ENCODE data around the gene ETHE1. TPM values are rescaled to one million over a fixed set of nuclear protein-coding genes. Genes with fewer than 3 reads are reported as not detected.

Gene ETHE1
- total and polyA plus RNA-seq, 2 donors (not counting 1 experiment from before 2014, with no cell fraction given): 16.0 to 39.4 TPM

GRCh38 chr19:43553656-43554055 lies 26.7 kb upstream of the ETHE1 start:
- Mint-ChIP-seq H3K9me3 (ENCODE audit: insufficient read depth) (no peaks in the 10 kb centered on the region), H3K27me3 (no peaks in the 10 kb centered on the region), H3K4me3 (no peak overlapping the region), H3K4me1 (peaks cover 7% of the 10 kb centered on the region), H3K27ac (no peak overlapping the region)
- 95% methylated on average over 4 of the region's 4 CpGs for WGBS (ENCODE audit: insufficient coverage)
- Histone ChIP-seq H3K79me2 (ENCODE audit: control insufficient read depth, insufficient read depth, low read length) (peaks cover 39% of the 10 kb centered on the region), H3K9ac (ENCODE audit: low read length) (no peak overlapping the region), H3K4me3 (ENCODE audit: control extremely low read depth in 1 of 5, extremely low read depth in 1 of 5, insufficient read depth in 1 of 5, low read depth in 2 of 5, low read length in 4 of 5) (no peak overlapping the region), H3K36me3 (replicated peaks in 1 of 2; ENCODE audit: control extremely low read depth in 1 of 2, control insufficient read depth in 1 of 2, extremely low read depth in 1 of 2, insufficient read depth in 2 of 2, low read length in 1 of 2) (peaks cover 7 to 71% of the 10 kb centered on the region in 2 experiments), H3K27me3 (replicated peaks in 1 of 4; ENCODE audit: control extremely low read depth in 1 of 4, control insufficient read depth in 3 of 4, insufficient read depth in 4 of 4, low read length in 3 of 4) (no peaks in the 10 kb centered on the region), H3K27ac (ENCODE audit: low read length in 2 of 2) (no peak overlapping the region), H3K4me1 (ENCODE audit: control insufficient read depth in 2 of 2, insufficient read depth in 2 of 2, low read length in 2 of 2) (peaks cover 0 to 9% of the 10 kb centered on the region in 2 donors), H3K9me3 (ENCODE audit: control extremely low read depth in 1 of 3, control insufficient read depth in 2 of 3, insufficient read depth in 1 of 3, low read length in 2 of 3) (no peaks in the 10 kb centered on the region), H3K4me2 (replicated peaks; ENCODE audit: low read depth, low read length, poor library complexity, severe bottlenecking) (no peak overlapping the region), H4K20me1 (ENCODE audit: control insufficient read depth, insufficient read depth, low read length, poor library complexity, severe bottlenecking) (peaks cover 28% of the 10 kb centered on the region), H2AFZ (ENCODE audit: insufficient read depth, low read depth, low read length, poor library complexity, severe bottlenecking) (no peak overlapping the region)
- CTCF ChIA-PET: interaction anchor here (0.9 to 8.9 kb wide), 5 partner anchors 20 to 106 kb away, joined by 4 to 126 read pairs (median 5); partner anchors contain the start of genes IRGQ, PINLYP, XRCC1 and ZNF575
- no peak for DNase-seq
- no peak for TF ChIP-seq CTCF (IDR thresholded peaks at IDR 0.05)
- TF ChIP-seq EZH2 (IDR thresholded peaks at IDR 0.05; ENCODE audit: borderline replicate concordance, insufficient read depth, low read depth, low read length, poor library complexity, severe bottlenecking): no peak
- intact Hi-C loops (cut with micrococcal nuclease): no loop called here
- POLR2A ChIA-PET: no interaction called here
- ATAC-seq (ENCODE audit: low read depth): no peak

GRCh38 chr19:43552616-43553015 lies 25.6 kb upstream of the ETHE1 start:
- ChIA-PET POLR2A (interaction anchor here (0.8 kb wide), 1 partner anchor 18 kb away, joined by 9 read pairs; no protein-coding TSS in a partner anchor), CTCF (interaction anchor here (0.6 to 8.9 kb wide), 5 partner anchors 22 to 105 kb away, joined by 3 to 126 read pairs (median 5); partner anchors contain the start of genes IRGQ, PINLYP, XRCC1 and ZNF576)
- H3K36me3 ChIP-seq (replicated peaks in 1 of 2; ENCODE audit: control extremely low read depth in 1 of 2, control insufficient read depth in 1 of 2, extremely low read depth in 1 of 2, insufficient read depth in 2 of 2, low read length in 1 of 2): peaks cover 7 to 65% of the 10 kb centered on the region in 2 experiments
- H3K27me3 ChIP-seq (replicated peaks in 1 of 4; ENCODE audit: control extremely low read depth in 1 of 4, control insufficient read depth in 3 of 4, insufficient read depth in 4 of 4, low read length in 3 of 4): no peaks in the 10 kb centered on the region
- 40% methylated on average over 1 of the region's 3 CpGs for WGBS (ENCODE audit: insufficient coverage)
- H3K9ac ChIP-seq (ENCODE audit: low read length): no peak overlapping the region
- no peak overlapping the region for H2AFZ ChIP-seq (ENCODE audit: insufficient read depth, low read depth, low read length, poor library complexity, severe bottlenecking)
- H3K79me2 ChIP-seq (ENCODE audit: control insufficient read depth, insufficient read depth, low read length): peaks cover 34% of the 10 kb centered on the region
- no peak overlapping the region for H3K27ac ChIP-seq (ENCODE audit: low read length in 2 of 2)
- peaks cover 0 to 9% of the 10 kb centered on the region in 2 donors for H3K4me1 ChIP-seq (ENCODE audit: control insufficient read depth in 2 of 2, insufficient read depth in 2 of 2, low read length in 2 of 2)
- no peak for ATAC-seq (ENCODE audit: low read depth)
- Mint-ChIP-seq H3K27ac (no peak overlapping the region), H3K4me1 (peaks cover 7% of the 10 kb centered on the region), H3K27me3 (no peaks in the 10 kb centered on the region), H3K4me3 (no peak overlapping the region), H3K9me3 (ENCODE audit: insufficient read depth) (no peaks in the 10 kb centered on the region)
- intact Hi-C loops (cut with micrococcal nuclease): no loop called here
- H3K9me3 ChIP-seq (ENCODE audit: control extremely low read depth in 1 of 3, control insufficient read depth in 2 of 3, insufficient read depth in 1 of 3, low read length in 2 of 3): no peaks in the 10 kb centered on the region
- H3K4me3 ChIP-seq (ENCODE audit: control extremely low read depth in 1 of 5, extremely low read depth in 1 of 5, insufficient read depth in 1 of 5, low read depth in 2 of 5, low read length in 4 of 5): no peak overlapping the region
- no peak for DNase-seq
- TF ChIP-seq CTCF (IDR thresholded peaks at IDR 0.05) (no peak), EZH2 (IDR thresholded peaks at IDR 0.05; ENCODE audit: borderline replicate concordance, insufficient read depth, low read depth, low read length, poor library complexity, severe bottlenecking) (no peak)
- H3K4me2 ChIP-seq (replicated peaks; ENCODE audit: low read depth, low read length, poor library complexity, severe bottlenecking): no peak overlapping the region
- H4K20me1 ChIP-seq (ENCODE audit: control insufficient read depth, insufficient read depth, low read length, poor library complexity, severe bottlenecking): peaks cover 28% of the 10 kb centered on the region

Measured in B cell (primary cell).